HG03521 (cell line): ENCODE results near the gene GATA5.
"Not testable (repeated sequence)": the region's sequence is repeated elsewhere in the genome, so short reads cannot be mapped to it uniquely, and the experiment has no call there.

ENCODE experiments used
- ATAC-seq: cut with Tn5 transposase; IDR thresholded peaks from one replicate; pipeline ENCODE4 v1.9.1; 2021; ENCODE audit warnings: mild to moderate bottlenecking, moderate library complexity; ENCODE audit not compliant: unreplicated experiment

GATA5 gene

DNA sequence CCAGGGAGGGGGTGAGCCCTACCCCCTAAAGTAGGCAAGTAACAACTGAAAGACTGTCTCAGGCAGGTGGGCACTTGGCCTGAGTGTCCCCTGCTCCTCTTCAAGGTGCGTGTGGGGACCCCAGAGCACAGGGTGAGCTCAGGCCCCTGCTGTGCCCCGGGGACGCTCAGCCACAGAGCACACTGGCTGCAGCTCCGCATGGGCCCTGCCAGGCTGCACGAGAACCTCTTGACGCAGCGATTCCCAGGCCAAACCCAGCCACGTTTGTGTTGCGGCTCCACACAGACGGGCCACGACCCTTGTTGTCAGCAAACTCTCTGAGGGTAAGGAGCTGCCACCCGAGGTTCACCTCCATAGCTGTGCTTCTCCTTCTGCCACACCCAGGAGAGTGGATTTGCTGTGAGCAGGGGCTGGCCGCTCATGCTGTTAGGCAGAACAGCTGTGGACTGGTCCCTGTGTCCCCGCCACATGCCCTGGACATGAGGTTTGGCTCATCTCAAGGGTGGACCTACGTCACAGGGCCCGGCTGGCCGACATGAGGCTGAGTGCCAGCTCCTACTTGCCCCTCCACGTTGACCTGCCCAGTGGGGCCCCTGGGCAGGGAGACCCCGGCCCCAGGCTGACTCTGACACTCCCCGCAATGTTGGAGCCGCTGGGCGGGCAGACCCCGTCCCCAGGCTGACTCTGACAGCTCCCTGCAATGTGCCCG lies 29.7 kb upstream of the GATA5 start:
- ATAC-seq = no peak

- ATAC-seq = no peak
Measured at GRCh38 chr20:62504323-62504722, 28.5 kb upstream of the GATA5 start.

GRCh38 chr20:62503401-62504178 lies 27.8 kb upstream of the GATA5 start:
- no peak for ATAC-seq

DNA sequence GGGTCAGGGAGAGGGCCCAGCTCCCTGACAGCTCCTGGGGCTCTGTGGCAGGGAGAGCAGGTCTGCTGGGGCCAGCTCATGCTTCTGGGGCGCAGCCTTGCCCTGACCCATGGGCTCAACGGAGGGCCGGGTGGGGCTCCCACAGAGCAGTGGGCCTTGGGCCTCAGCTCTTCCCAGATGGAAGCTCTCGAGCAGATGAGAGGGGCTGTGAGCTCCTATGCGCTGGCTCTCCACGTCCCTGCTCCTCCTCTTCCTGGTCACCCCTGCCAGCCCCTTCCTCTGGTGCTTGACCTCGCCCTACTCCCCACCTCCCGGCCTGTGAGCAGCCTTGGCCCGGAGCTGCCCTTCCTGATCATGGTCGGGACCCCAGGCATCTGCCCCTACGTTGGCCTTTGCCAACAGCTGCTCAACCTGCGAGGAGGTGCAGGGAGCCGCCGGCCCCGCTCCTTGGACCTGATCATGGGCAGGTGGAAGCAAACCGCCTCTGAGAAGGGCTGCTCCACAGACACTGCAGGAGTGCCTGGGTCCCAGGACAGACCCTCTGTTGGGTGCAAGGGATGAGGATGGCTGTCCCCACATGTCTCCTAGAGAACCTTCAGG lies 26.8 kb upstream of the GATA5 start:
- ATAC-seq = no peak

DNA sequence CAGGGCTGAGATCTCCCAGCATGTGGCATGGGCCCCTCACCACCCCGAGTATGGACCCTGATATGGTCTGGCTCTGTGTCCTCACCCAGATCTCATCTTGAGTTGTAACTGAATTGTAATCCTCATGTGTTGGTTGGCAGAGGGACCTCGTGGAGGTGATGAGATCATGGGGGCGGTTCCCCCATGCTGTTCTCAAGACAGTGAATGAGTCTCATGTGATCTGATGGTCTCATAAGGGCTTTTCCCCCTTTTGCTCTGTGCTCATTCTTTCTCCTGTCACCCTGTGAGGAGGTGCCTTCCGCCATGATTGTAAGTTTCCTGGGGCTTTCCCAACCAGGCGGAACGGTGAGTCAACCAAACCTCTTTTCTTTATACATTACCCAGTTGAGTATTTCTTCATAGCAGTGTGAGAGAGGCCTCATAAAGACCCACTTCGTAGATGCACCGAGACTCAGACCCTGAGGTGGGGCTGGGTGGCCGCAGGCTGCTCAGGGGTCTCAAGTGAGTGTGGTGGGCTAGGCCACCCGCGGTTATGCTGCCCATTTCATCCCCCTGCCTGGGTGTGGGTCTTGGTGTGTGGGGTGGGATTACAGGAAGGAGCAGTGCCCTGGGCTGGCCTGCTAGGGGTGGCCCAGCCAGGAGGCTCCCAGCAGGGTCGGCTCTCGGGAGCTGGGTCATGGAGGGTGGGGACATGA lies 26.2 kb upstream of the GATA5 start:
- no peak for ATAC-seq

DNA sequence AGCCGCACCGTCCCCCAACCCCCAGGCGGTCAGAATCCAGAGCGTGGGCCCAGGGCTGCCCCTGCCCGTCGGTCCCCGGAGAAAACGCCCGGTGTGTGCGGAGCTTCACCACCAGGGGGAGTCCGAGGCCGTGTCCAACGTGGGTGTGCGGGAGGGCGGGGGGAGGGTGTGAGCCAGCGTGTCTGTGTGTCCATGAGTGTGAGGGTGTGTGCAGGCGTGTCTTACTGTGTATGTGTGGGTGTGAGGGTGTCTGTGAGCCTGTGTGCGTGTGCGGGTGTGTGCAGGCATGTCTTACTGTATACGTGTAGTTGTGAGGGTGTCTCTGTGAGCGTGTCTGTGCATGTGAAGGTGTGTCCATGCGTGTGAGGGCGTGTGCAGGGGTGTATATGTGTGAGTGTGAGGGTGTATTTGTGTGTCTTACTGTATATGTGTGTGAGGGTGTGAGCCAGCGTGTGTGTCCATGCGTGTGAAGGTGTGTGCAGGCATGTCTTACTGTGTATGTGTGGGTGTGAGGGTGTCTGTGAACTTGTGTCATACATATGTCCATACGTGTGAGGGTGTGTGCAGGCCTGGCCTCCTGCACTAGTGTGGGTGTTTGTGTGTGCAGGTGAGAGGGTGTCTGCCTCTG lies 24.6 kb upstream of the GATA5 start:
- no peak for ATAC-seq

GRCh38 chr20:62499758-62500236 lies 24.0 kb upstream of the GATA5 start:
- no peak for ATAC-seq

- no peak for ATAC-seq
Measured at GRCh38 chr20:62498874-62499273, 23.1 kb upstream of the GATA5 start.

DNA sequence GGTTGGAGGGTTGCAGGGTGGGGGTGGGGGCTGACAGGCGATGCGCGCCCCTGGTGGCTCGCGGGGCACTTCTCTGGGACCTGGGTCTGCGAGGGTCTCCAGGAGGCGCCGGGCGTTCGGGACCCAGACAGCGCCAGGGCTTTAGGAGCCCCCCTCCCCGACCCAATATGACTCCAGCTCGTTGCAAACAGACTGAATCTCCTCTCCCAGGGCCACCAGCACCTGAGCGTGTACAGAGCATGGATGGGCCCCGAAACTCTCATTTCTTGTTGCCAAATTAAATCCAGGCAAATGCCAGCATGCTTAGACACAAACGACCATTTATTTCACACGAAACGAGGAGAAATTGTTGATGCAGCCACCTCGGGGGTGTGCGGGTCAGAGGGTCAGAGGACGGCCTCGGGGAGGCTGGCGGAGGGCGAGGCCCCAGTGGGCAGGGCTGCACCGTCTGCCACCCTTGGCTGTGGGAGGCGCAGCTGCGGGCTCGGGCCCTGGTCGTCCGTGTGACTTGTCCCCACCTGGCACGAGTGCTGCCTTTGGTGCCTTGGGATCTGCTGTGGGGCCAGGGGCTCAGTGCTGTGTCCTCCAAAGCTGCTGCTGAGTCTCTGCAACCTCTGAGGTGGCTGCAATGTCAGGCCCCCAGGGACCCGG lies 20.9 kb upstream of the GATA5 start:
- no peak for ATAC-seq

- no peak for ATAC-seq
Measured at GRCh38 chr20:62495749-62496567, 20.2 kb upstream of the GATA5 start.

- no peak for ATAC-seq
Measured at GRCh38 chr20:62494980-62495748, 19.4 kb upstream of the GATA5 start.

GRCh38 chr20:62494537-62494936 lies 18.7 kb upstream of the GATA5 start:
- ATAC-seq = no peak

DNA sequence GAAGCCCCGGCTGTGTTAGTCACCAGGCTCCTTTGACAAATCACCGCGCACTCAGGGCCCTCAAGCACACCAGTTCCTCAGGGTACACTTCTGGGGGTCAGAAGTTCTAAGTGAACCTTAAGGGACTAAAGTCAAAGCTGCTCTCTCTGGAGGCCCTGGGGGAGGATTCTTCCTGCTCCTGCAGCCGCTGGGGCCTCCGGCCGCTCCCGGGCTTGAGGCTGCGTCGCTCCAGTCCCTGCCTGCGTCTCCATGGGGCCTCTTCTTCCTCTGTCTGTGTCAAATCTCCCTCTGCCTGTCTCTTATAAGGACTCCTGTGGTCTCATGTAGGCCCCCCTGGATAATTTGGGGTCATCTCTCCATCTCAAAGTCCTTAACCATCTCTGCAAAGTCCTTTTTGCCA lies 18.1 kb upstream of the GATA5 start:
- ATAC-seq = no peak

DNA sequence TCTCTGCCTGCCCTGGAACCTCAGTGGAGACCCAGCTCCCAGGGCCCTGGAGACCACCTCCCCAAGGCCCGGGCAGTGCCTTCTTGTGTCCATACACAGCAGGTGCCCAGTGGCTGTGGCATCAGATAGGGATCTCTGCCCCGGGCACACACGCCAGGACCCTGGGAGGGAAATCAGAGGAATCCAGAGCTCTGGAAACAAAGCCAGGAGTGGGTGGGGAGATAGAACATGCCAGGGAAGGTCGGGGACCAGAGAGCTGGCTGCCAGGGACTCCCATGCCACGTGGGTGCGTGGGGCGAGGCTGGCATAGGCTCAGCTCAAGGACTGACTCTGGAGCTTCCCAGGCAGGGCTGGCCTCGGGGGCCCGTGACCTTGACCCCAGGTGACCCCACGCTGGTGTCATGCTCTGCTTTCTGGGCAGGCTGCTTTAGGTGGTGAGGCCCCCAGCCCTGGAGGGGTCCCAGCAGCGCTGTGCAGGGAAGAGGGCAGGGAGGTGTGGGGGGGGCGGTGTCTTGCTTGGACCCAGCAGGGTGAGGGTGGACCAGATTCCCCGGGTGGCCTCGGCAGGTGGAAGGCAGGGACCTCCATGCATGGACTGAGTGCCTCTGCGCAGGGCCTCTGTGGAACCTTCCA lies 17.6 kb upstream of the GATA5 start:
- no peak for ATAC-seq

DNA sequence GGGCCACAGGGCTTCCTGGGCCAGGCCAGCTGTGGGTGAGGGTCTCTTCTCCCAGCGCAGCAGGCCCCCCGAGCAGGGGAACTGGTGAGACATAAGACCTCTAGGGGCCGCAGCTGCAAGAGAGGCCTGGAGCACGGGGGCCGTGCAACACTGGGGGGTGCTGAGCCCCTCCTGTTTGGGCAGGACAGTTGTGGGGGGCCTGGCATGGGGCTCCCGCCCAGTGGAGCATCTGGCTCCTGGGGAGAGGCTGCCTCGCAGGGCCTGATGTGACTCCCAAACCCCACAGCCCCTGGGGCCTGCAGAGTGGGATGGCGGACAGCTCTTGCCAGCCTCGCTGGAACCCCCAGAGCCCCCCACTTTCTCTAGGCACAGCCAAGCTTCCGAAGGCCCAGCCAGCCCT lies 16.9 kb upstream of the GATA5 start:
- no peak for ATAC-seq

DNA sequence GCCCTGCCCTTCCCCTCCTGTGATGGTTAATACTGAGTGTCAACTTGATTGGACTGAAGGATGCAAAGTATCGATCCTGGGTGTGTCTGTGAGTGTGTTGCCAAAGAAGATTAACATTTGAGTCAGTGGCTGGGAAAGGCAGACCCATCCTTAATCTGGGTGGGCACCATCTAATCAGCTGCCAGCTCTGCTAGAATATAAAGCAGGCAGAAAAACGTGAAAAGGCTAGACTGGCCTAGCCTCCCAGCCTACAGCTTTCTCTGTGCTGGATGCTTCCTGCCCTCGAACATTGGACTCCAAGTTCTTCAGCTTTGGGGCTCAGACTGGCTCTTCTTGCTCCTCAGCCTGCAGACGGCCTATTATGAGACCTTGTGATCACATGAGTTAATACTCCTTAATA lies 15.0 kb upstream of the GATA5 start:
- ATAC-seq = not testable (repeated sequence)

DNA sequence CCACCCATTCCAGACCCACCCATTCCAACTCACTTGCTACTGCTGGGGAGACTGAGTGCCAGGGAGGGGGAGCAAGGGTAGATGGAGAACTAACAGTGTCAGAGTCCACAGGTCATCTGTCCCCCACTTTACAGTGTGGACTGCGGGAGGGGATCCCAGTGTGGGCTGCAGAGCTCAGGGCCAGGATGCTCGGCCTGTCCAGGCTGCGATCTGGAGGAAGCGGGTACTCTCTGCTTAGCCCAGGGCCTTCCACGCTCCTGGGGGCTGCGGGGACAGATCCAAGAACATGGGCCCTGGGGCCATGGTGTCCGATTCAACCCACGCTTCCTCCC lies 14.1 kb upstream of the GATA5 start:
- no peak for ATAC-seq

GRCh38 chr20:62489186-62489931 lies 13.6 kb upstream of the GATA5 start:
- ATAC-seq = no peak
